GM19043 (cell line): ENCODE results near the gene NRXN2.
"Not testable (repeated sequence)": the region's sequence is repeated elsewhere in the genome, so short reads cannot be mapped to it uniquely, and the experiment has no call there.

Experiments used
- ATAC-seq: cut with Tn5 transposase; IDR thresholded peaks from one replicate; pipeline ENCODE4 v1.9.1; 2021; ENCODE audit warnings: low read depth; ENCODE audit not compliant: unreplicated experiment

Gene NRXN2

GRCh38 chr11:64685536-64685935, 37.5 kb downstream of the NRXN2 start:
- no peak for ATAC-seq

GRCh38 chr11:64684357-64684756, 38.6 kb downstream of the NRXN2 start:
- no peak for ATAC-seq

DNA sequence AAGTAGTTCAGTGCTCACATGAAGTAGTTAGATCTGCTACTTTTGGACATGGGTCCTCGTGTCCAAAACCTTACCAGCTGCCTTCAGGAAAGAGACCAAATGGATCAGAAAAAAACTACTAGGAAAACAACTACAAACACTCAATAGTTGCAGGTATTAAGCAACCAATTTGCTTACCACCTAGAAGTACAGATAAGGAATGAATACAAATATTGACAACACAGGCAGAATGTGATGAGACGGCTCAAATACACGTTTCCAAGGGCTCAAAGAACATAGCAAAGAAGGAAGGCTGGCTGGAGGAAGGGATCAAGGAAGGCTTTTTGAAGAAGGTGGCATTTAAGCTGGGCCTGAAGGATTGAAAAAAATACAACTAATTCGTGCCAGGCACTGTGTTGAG, 41.8 kb downstream of the NRXN2 start:
- ATAC-seq, result no peak

- ATAC-seq, result no peak
These were observed 43.2 kb downstream of the NRXN2 start for GRCh38 chr11:64679846-64680245.

GRCh38 chr11:64677441-64678023, 45.5 kb downstream of the NRXN2 start:
- ATAC-seq, result no peak

GRCh38 chr11:64676261-64676615, 46.8 kb downstream of the NRXN2 start:
- no peak for ATAC-seq

GRCh38 chr11:64675450-64676260, 47.3 kb downstream of the NRXN2 start:
- ATAC-seq, result no peak

GRCh38 chr11:64674774-64675173, 48.2 kb downstream of the NRXN2 start:
- ATAC-seq, result peak; percentile 56

- no peak for ATAC-seq
These were observed 49.7 kb downstream of the NRXN2 start for GRCh38 chr11:64673279-64673678.

DNA sequence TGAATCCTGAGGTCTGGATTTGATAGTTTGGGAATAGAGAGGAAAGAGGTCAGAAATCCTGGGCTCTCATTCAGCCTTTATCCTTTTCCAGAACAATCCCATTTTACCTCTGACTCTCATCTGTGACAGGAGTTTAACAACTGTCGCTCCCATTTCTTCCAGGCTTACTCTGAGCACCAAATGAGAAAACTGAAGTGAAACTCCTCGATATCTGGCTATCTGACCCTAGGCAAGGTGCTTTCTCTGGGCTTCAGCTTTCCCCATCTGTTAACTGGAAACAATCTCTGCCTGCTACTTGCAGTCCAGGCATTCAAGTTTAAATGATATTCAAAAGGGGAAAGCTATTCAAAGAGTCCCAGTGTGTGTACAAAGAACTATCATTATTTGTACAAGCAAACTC, 50.1 kb downstream of the NRXN2 start:
- ATAC-seq, result no peak

DNA sequence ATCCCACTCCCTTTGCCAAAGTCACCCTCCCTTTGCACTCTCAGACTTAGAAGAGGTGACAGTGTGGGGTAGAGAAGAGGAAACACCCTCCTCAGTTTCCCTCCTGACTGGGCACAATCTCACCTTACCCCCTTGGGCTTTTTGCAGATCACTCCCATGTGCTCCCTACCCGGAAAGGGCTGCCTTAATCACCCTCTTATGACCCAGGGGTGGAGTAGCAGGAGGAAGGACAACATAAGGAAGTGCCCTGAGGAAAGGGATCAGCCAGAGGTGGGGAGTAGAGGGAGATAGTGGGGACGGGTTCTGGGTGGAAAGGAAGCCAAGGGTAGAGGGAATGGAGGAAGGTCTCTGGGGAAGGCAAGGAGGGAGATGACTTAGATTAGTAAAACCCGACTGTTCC, 52.0 kb downstream of the NRXN2 start:
- ATAC-seq, result no peak

DNA sequence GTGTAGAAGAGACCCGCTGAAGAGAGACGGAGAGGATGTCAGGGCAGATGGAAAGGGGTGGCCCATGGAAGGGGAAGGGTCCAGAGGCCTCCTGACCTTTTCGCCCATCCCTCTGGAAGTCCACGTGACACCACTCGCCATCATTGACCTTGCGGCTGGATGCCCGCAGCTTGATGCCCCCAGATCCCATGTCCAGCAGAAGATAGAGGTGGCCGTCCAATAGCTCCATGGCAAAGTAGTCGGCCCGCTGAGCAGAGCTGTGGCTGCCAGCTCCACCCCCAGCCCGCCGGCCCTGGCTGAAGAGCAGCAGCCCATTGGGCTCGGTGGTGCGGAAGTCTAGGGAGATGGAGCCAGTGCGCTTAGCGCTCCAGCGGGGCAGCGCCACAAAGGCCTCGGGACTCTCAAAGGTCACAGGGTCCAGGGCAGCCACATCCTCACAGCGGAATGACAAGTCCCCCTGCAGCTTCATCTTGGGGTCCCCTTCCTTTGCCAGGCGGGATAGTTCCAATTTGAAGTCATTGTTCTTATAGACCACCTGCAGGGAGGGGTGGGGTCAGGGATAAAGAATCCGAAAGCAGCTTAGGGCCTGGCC, 55.7 kb downstream of the NRXN2 start:
- ATAC-seq, result no peak

- ATAC-seq, result no peak
These were observed 57.6 kb downstream of the NRXN2 start for GRCh38 chr11:64665411-64665821.

- ATAC-seq, result not testable (repeated sequence)
These were observed 58.6 kb downstream of the NRXN2 start for GRCh38 chr11:64664236-64664870.

GRCh38 chr11:64663656-64664055, 59.3 kb downstream of the NRXN2 start:
- ATAC-seq, result no peak

DNA sequence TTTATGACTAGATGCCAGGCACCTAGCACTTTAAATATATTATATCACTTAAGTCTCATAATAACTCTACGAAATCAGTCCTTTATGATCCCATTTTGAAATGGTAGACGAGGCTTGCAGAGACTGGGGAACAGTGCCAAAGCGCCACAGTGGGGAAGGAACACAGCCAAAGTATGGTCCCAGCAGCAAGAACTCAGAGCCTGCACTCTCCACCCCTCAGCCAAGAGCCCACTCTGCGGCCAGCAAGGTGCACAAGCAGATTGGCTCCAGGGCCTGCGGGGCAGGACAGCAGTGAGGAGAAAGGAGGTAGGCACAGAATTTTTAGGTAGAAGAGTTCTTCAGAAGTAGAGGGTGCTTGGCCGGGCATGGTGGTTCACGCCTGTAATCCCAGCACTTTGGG, 61.4 kb downstream of the NRXN2 start:
- no peak for ATAC-seq

GRCh38 chr11:64661146-64661545, 61.9 kb downstream of the NRXN2 start:
- ATAC-seq, result no peak

DNA sequence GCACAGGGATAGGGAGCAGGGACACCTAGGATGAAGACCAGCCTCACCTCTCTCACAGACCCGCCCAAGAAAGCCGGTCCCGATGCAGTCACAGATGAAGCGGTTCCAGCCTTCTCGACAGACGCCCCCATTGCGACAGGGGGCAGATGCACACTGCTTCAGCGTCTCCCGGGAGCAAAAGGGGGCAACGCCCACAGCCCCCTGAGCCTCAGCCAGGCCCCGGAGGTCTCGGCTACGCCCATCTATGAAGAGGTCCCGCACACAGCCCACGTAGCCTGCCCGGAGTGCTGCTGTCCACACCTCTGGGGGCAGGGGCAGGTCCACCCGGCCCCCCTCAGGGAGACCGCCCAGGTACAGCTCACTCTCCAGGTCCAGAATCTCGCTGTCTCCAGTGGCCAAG, 62.3 kb downstream of the NRXN2 start:
- no peak for ATAC-seq

GRCh38 chr11:64660205-64660604, 62.8 kb downstream of the NRXN2 start:
- ATAC-seq, result no peak

- no peak for ATAC-seq
These were observed 63.4 kb downstream of the NRXN2 start for GRCh38 chr11:64659417-64660144.

- no peak for ATAC-seq
These were observed 64.7 kb downstream of the NRXN2 start for GRCh38 chr11:64658265-64658664.
